ENCODE data around the gene PERCC1. TPM values are rescaled to one million over a fixed set of nuclear protein-coding genes. Genes with fewer than 3 reads are reported as not detected.

Gene PERCC1
- total and polyA plus RNA-seq, 2 donors from 2014 or later: not detected

- H3K27ac ChIP-seq (ENCODE audit: low read depth in 2 of 2, low read length in 2 of 2): no peak overlapping the region
- no peaks in the 10 kb centered on the region for H3K9me3 ChIP-seq (ENCODE audit: control insufficient read depth in 2 of 3, insufficient read depth in 1 of 3, low read length in 3 of 3)
- no peak for TF ChIP-seq CTCF (IDR thresholded peaks at IDR 0.05; ENCODE audit: borderline replicate concordance, extremely low read depth, insufficient read depth)
- H3K36me3 ChIP-seq (ENCODE audit: control insufficient read depth in 2 of 3, insufficient read depth in 3 of 3, low read length in 3 of 3): peaks cover 0 to 14% (median 12%) of the 10 kb centered on the region in 3 donors
- H3K27me3 ChIP-seq (ENCODE audit: control insufficient read depth, insufficient read depth, low read length): no peaks in the 10 kb centered on the region
- DNase-seq (peak in 1 of 5 donors; percentile 55), FAIRE-seq (no peak)
- H3K4me3 ChIP-seq (ENCODE audit: low read length in 3 of 3): no peak overlapping the region
- intact Hi-C loops (cut with DNase I): no loop called here
- no peak overlapping the region for H3K9ac ChIP-seq (ENCODE audit: low read length in 3 of 3)
- H3K4me1 ChIP-seq (ENCODE audit: control insufficient read depth in 2 of 3, insufficient read depth in 2 of 3, low read depth in 1 of 3, low read length in 3 of 3): no peaks in the 10 kb centered on the region
Observed at GRCh38 chr16:1456951-1457350, 26.1 kb downstream of the PERCC1 start.

- no peak overlapping the region for H3K4me3 ChIP-seq (ENCODE audit: low read length in 3 of 3)
- H3K27ac ChIP-seq (ENCODE audit: low read depth in 2 of 2, low read length in 2 of 2): no peak overlapping the region
- FAIRE-seq: no peak
- intact Hi-C loops (cut with DNase I): no loop called here
- H3K27me3 ChIP-seq (ENCODE audit: control insufficient read depth, insufficient read depth, low read length): no peaks in the 10 kb centered on the region
- H3K9ac ChIP-seq (ENCODE audit: low read length in 3 of 3): no peak overlapping the region
- peaks cover 0 to 13% (median 13%) of the 10 kb centered on the region in 3 donors for H3K36me3 ChIP-seq (ENCODE audit: control insufficient read depth in 2 of 3, insufficient read depth in 3 of 3, low read length in 3 of 3)
- H3K4me1 ChIP-seq (ENCODE audit: control insufficient read depth in 2 of 3, insufficient read depth in 2 of 3, low read depth in 1 of 3, low read length in 3 of 3): no peaks in the 10 kb centered on the region
- peak in 1 of 5 donors; percentile 60 for DNase-seq
- TF ChIP-seq CTCF (IDR thresholded peaks at IDR 0.05; ENCODE audit: borderline replicate concordance, extremely low read depth, insufficient read depth): no peak
- no peaks in the 10 kb centered on the region for H3K9me3 ChIP-seq (ENCODE audit: control insufficient read depth in 2 of 3, insufficient read depth in 1 of 3, low read length in 3 of 3)
Observed at GRCh38 chr16:1457489-1458245, 26.8 kb downstream of the PERCC1 start.

GRCh38 chr16:1458336-1458976, 27.6 kb downstream of the PERCC1 start:
- no peak overlapping the region for H3K27ac ChIP-seq (ENCODE audit: low read depth in 2 of 2, low read length in 2 of 2)
- peaks cover 0 to 15% (median 14%) of the 10 kb centered on the region in 3 donors for H3K36me3 ChIP-seq (ENCODE audit: control insufficient read depth in 2 of 3, insufficient read depth in 3 of 3, low read length in 3 of 3)
- TF ChIP-seq CTCF (IDR thresholded peaks at IDR 0.05; ENCODE audit: borderline replicate concordance, extremely low read depth, insufficient read depth): no peak
- DNase-seq (peak in 1 of 5 donors; percentile 58), FAIRE-seq (no peak)
- H3K4me1 ChIP-seq (ENCODE audit: control insufficient read depth in 2 of 3, insufficient read depth in 2 of 3, low read depth in 1 of 3, low read length in 3 of 3): no peaks in the 10 kb centered on the region
- no peak overlapping the region for H3K4me3 ChIP-seq (ENCODE audit: low read length in 3 of 3)
- H3K9ac ChIP-seq (ENCODE audit: low read length in 3 of 3): no peak overlapping the region
- H3K27me3 ChIP-seq (ENCODE audit: control insufficient read depth, insufficient read depth, low read length): no peaks in the 10 kb centered on the region
- intact Hi-C loops (cut with DNase I): no loop called here
- H3K9me3 ChIP-seq (ENCODE audit: control insufficient read depth in 2 of 3, insufficient read depth in 1 of 3, low read length in 3 of 3): no peaks in the 10 kb centered on the region

Measured in kidney (tissue), 14 donors.